Immature natural killer cell (primary cell): ENCODE data around the gene RUNX1. TPM values are rescaled to one million over a fixed set of nuclear protein-coding genes. Genes with fewer than 3 reads are reported as not detected.

ENCODE experiments used
- DNase-seq, 3 donors: peaks; one replicate each; pipeline ENCODE4 v3.0.0; 2022; ENCODE audit warnings: mixed read lengths in 1 of 3
- H3K27ac Mint-ChIP-seq, 6 donors: one replicate each; pipeline ENCODE4 v1.8.0; 2020; ENCODE audit warnings: mixed read lengths in 6 of 6, mild to moderate bottlenecking in 5 of 6, inconsistent platforms in 4 of 6, moderate library complexity in 3 of 6
- H3K27me3 Mint-ChIP-seq, 3 donors: one replicate each; pipeline ENCODE4 v1.8.0; 2020 to 2021; ENCODE audit warnings: low read depth in 3 of 3, mild to moderate bottlenecking in 3 of 3, mixed read lengths in 3 of 3, moderate library complexity in 3 of 3, inconsistent platforms in 1 of 3
- H3K36me3 Mint-ChIP-seq, 3 donors: one replicate each; pipeline ENCODE4 v1.8.0; 2020; ENCODE audit warnings: mixed read lengths in 3 of 3, inconsistent platforms in 2 of 3, mild to moderate bottlenecking in 2 of 3
- H3K4me1 Mint-ChIP-seq, 2 donors: one replicate each; pipeline ENCODE4 v1.8.0; 2020; ENCODE audit warnings: inconsistent platforms in 2 of 2, mild to moderate bottlenecking in 2 of 2, mixed read lengths in 2 of 2, moderate library complexity in 1 of 2
- H3K4me3 Mint-ChIP-seq, 5 donors: one replicate each; pipeline ENCODE4 v1.8.0; 2020; ENCODE audit warnings: mild to moderate bottlenecking in 5 of 5, mixed read lengths in 5 of 5, inconsistent platforms in 3 of 5, moderate library complexity in 3 of 5
- H3K9me3 Mint-ChIP-seq, 6 donors: one replicate each; pipeline ENCODE4 v1.8.0; 2020; ENCODE audit warnings: mild to moderate bottlenecking in 6 of 6, mixed read lengths in 6 of 6, inconsistent platforms in 4 of 6, moderate library complexity in 3 of 6
- polyA plus RNA-seq, 3 donors: library from polyadenylated mRNA; unstranded; fragments of 300-500 nt; fragmentation: Illumina TruSeq; gene quantifications; one replicate each; pipeline ENCODE4 v1.2.3, GENCODE V29; 2021

The RUNX1 gene
- polyA plus RNA-seq, 3 donors from 2014 or later = 6.2 to 25.2 (median 10.6) TPM

DNA sequence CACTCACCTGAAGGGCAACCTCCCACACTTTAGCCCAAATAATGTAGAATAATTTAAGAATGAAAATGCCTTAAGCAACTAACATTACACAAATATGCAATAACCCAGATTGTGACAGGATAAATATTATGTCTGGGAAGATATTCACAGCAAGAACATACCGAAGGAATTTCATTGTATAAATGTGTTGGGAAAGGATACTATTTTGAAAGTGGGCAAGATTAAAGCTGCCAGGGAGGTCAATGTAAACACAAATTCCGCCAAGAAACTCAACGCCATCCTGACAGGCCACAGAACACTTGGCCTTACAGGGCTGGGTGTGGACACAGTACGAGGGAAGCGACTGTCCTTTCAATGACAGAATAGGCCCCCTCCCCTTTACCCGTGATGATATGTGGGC is 173.3 kb downstream of the RUNX1 start:
- Mint-ChIP-seq H3K27me3 (peaks cover 0 to 4% (median 0%) of the 10 kb centered on the region in 3 donors), H3K36me3 (peaks cover 12 to 46% (median 20%) of the 10 kb centered on the region in 3 donors), H3K9me3 (no peaks in the 10 kb centered on the region), H3K4me1 (peaks cover 9 to 30% of the 10 kb centered on the region in 2 donors), H3K27ac (peak overlapping the region in 3 of 6 donors; percentile 17 to 70 (median 38)), H3K4me3 (no peak overlapping the region)
- DNase-seq = no peak

DNA sequence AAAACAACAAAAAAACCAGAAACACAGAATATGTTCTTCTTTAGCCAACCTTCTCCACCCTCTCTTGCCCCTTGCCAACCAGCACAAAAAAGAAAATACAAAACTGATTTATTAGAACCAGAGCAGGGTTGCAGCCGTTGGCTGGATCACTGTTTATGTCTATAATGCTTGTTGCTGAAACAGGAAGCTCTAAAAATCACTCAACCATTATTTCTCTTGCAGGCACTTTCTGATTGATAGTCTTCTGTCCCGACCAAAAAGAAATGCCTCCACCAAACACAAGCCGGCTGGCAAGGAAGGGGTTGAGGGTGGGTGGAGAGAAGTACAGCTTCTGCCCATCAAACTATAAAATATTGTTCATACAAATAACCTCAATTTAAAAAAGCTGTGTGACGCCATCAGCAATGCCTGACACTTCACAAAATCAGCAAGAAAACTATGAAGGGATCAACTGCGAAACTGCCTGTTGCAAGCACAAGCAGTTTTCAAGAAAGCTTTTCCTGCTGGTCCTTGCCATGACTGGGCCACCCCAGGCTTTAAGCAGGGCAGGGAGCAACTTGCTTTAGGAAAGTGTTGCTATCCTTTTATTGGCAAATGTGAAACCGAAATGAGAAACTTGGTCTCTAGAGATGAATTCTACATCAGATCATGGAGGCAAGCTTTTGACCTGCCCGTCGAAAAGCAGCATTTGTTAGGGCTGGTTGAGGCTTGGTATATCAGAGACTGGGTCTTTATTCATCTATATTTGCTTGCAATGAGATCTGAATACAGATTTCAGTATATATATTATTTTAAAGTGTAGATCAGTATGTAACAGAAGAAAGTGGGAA is 174.2 kb downstream of the RUNX1 start:
- Mint-ChIP-seq H3K36me3 (peaks cover 12 to 40% (median 18%) of the 10 kb centered on the region in 3 donors), H3K9me3 (no peaks in the 10 kb centered on the region), H3K27me3 (peaks cover 0 to 3% (median 0%) of the 10 kb centered on the region in 3 donors), H3K4me3 (no peak overlapping the region), H3K27ac (peak overlapping the region in 2 of 6 donors; percentile 7 to 65), H3K4me1 (peaks cover 9 to 27% of the 10 kb centered on the region in 2 donors)
- DNase-seq = no peak

DNA sequence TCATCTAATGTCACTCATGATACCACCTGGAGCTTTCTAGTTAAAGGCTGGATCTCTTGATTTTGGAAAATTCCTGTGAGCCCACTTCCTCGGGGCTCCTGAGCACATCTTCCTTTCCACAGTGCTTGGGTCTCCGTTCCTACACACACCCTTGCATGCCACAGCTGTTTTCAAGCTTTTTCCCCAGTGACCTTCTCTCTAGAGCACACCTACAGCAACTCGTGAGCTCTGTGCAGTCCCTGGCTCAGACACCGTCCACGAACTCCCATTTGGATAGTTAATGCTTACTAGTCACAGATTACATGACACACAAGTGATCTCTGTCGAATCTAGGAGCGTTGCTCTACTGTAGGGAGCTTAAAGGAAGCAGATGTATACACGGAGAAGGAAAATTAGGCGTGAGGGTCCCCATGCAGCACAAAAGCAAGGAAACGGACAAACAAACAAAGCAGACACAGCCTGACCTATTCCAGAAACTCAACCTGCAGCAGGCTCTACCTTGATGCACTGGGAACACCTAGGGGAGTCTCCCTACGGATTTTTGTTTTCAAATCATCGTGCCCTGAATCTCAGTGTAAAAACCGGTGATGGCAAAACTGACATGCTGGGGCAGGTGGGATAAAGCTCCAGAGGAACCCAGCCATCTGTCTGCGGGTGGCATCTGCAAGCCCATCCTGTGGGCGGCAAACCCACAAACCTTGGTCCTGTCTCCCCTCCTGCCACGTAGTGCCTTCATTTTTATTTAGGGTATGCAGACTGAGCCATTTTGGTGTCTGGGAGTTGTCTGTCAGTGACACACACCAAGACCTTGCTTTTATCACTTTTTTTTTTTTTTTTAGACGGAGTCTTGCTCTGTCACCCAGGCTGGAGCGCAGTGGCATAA is 177.8 kb downstream of the RUNX1 start:
- H3K9me3 Mint-ChIP-seq = no peaks in the 10 kb centered on the region
- peaks cover 0 to 9% (median 5%) of the 10 kb centered on the region in 3 donors for H3K27me3 Mint-ChIP-seq
- peaks cover 16 to 29% of the 10 kb centered on the region in 2 donors for H3K4me1 Mint-ChIP-seq
- no peak for DNase-seq
- H3K27ac Mint-ChIP-seq = peak overlapping the region in 2 of 6 donors; percentile 16 to 17
- H3K36me3 Mint-ChIP-seq = peaks cover 15 to 38% (median 23%) of the 10 kb centered on the region in 3 donors
- H3K4me3 Mint-ChIP-seq = no peak overlapping the region

DNA sequence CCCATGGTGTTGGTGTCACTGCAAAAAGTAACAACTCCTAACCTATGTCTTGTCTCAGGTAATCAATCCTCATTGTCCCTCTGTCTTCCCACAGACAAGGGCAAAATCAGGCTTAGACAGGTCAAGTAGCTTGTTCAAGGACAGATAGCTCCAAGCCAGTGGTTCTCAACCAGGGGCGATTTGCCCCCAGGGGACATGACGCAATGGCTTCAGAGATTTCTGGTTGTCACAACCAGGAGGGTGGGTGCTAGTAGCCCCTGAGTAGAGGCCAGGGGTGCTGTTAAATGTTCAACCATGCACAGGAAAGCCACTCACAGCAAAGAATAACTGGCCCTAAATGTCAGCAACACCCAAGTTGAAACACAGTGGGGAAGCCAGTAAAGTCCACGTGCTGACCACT is 178.9 kb downstream of the RUNX1 start:
- no peak overlapping the region for H3K27ac Mint-ChIP-seq
- no peak overlapping the region for H3K4me3 Mint-ChIP-seq
- no peaks in the 10 kb centered on the region for H3K9me3 Mint-ChIP-seq
- DNase-seq = no peak
- H3K4me1 Mint-ChIP-seq = peaks cover 26 to 31% of the 10 kb centered on the region in 2 donors
- H3K27me3 Mint-ChIP-seq = peaks cover 0 to 12% (median 11%) of the 10 kb centered on the region in 3 donors
- H3K36me3 Mint-ChIP-seq = peaks cover 15 to 41% (median 26%) of the 10 kb centered on the region in 3 donors

DNA sequence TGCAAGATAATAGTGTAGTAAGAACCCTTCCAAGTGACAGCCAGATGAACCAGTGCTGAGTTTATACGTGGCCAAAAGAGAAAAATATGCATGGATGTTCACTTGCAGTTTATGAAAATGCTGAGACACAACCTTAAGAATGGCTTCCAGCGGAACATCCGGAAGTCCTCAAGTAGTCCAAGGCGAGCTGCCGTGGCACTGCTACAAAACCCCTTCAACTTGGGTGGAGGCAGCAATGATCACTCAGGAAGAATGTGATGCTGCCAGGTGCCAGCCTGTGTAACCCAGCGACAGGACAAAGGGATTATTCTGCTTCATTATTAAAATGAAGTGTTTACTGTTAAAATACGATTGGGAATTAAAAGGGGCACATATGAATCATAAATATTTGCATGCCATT is 179.6 kb downstream of the RUNX1 start:
- no peak overlapping the region for H3K4me3 Mint-ChIP-seq
- peaks cover under 1 to 12% (median 11%) of the 10 kb centered on the region in 3 donors for H3K27me3 Mint-ChIP-seq
- peaks cover 31 to 33% of the 10 kb centered on the region in 2 donors for H3K4me1 Mint-ChIP-seq
- DNase-seq = no peak
- peaks cover 15 to 48% (median 32%) of the 10 kb centered on the region in 3 donors for H3K36me3 Mint-ChIP-seq
- no peak overlapping the region for H3K27ac Mint-ChIP-seq
- H3K9me3 Mint-ChIP-seq = no peaks in the 10 kb centered on the region

DNA sequence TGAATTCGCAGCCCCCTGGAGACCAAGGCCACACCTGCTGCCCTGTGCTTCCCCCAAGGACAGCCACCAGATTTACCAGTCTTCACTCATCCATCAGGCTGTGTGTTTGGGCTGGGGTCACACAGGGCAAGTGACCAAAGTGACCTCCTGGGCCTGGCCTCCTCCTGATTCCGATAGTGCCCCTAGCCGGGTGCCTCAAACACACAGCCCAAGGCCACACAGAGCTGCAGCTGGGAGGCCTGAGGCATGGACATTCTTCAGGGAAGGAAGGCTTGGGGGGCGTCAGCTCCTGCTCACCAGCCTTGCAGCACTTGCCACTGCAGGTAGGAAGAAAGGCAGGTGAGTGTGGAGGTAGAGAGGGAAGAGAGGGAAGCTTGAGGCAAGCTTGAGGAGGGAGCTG is 181.3 kb downstream of the RUNX1 start:
- no peak for DNase-seq
- Mint-ChIP-seq H3K27me3 (peaks cover 4 to 12% (median 11%) of the 10 kb centered on the region in 3 donors), H3K4me3 (no peak overlapping the region), H3K27ac (no peak overlapping the region), H3K36me3 (peaks cover 15 to 52% (median 33%) of the 10 kb centered on the region in 3 donors), H3K9me3 (no peaks in the 10 kb centered on the region), H3K4me1 (peaks cover 30 to 33% of the 10 kb centered on the region in 2 donors)

DNA sequence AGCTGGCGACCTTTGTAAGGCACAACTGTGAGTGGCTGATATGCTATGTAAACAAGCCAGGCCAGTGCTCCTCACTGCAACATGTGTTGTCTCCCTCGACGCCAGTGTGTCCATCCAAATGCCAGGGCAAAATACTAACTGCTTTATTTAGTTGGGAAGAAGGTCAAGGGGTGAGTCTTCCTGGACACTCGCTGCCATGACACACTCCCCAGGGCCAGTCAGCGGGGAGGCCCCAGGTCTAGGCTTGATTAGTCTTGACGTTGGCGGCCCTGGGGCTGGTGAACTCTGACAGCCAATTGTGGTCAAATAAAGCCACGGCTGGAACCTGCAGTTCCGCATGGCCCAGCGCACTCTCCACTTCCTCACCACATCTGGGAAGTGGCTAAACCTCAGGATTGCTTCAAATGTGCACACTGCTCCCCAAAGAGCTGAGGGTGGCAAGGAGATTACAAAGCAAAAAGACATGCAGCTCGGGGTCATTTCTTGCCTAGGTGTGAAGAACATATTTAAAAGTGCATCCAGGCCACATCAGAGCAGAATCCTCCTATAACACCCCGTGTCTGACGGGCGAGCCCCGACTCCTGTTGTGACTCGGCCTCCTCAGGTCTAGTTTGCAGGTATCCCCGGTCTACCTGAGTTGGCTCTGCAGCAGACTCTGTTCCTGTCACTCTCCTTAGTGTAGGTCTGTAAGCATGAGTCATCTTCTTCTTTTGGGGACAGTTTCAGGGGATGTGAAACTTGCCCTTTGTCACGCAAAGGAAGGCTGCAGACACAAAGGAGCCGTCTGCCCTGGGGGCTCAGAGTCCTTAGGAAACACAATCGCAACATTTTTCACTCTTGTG is 183.5 kb downstream of the RUNX1 start:
- Mint-ChIP-seq H3K9me3 (no peaks in the 10 kb centered on the region), H3K4me1 (peaks cover 25 to 38% of the 10 kb centered on the region in 2 donors), H3K36me3 (peaks cover 16 to 65% (median 30%) of the 10 kb centered on the region in 3 donors), H3K4me3 (peak overlapping the region in 4 of 5 donors; percentile 21 to 36 (median 31)), H3K27ac (peak overlapping the region in 5 of 6 donors; percentile 10 to 61 (median 53)), H3K27me3 (peaks cover 4 to 11% (median 9%) of the 10 kb centered on the region in 3 donors)
- DNase-seq = peak; percentile 17 to 30 (median 19)

DNA sequence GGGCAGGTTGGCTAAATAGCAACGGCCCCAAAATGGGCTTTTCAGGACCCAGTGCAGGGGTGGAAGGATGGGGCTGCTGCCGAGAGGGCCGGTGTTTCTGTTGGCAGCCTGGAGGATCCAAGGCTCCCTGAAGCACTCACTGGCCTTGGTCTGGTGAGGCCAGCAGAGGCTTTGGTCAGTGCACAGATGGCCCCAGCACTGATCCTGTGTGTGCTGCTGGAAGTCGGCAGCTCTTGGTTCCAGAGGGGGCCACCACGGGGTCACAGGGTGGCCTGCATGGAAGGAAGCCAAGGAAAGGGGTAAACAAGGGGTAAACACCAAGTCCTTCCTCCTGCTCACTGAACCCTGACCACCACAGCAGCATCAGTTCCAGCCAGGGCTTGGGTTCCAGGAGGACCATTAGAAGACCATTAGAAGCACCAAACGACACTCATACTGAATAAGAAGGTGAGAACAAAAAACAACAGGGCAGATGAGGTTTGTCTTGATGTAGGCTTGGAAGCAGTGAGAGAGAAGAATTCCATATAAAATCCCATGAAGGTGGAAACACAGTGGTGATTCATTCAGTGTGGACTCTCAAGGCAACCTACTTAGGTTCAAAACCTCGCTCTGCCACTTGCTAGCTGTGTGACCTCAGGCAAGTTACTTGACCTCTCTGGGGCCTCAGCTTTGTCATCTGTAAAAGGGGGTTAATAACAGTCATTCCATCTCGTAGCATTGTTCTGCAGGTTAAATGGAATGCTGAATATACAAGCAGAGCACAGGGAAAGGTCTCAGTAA is 184.5 kb downstream of the RUNX1 start:
- Mint-ChIP-seq H3K27me3 (peaks cover 4 to 11% (median 9%) of the 10 kb centered on the region in 3 donors), H3K4me1 (peaks cover 25 to 38% of the 10 kb centered on the region in 2 donors), H3K9me3 (no peaks in the 10 kb centered on the region), H3K27ac (peak overlapping the region in 2 of 6 donors; percentile 9 to 20), H3K36me3 (peaks cover 22 to 65% (median 30%) of the 10 kb centered on the region in 3 donors), H3K4me3 (no peak overlapping the region)
- DNase-seq = no peak

DNA sequence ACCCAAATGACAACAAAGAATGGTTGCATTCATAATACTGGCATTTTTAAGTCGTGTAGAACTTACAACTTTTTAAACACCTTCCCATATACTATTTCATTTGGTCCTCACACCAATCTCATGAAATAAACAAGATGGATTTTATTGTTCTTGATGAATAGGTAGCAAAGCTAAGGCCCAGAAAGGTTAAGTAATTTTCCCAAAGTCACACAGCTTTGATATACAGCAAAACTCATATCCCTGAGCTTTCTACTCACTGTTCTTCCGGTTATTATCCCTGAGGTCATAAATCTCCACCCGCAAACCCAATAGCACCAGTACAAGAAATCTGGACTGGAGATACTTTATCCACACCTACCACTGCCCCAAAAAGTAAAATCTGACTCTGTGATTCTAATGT is 186.2 kb downstream of the RUNX1 start:
- H3K4me3 Mint-ChIP-seq = no peak overlapping the region
- H3K36me3 Mint-ChIP-seq = peaks cover 25 to 67% (median 26%) of the 10 kb centered on the region in 3 donors
- H3K27me3 Mint-ChIP-seq = peaks cover 5 to 9% (median 7%) of the 10 kb centered on the region in 3 donors
- H3K4me1 Mint-ChIP-seq = peaks cover 25 to 38% of the 10 kb centered on the region in 2 donors
- no peaks in the 10 kb centered on the region for H3K9me3 Mint-ChIP-seq
- DNase-seq = no peak
- peak overlapping the region in 4 of 6 donors; percentile 13 to 69 (median 28) for H3K27ac Mint-ChIP-seq

DNA sequence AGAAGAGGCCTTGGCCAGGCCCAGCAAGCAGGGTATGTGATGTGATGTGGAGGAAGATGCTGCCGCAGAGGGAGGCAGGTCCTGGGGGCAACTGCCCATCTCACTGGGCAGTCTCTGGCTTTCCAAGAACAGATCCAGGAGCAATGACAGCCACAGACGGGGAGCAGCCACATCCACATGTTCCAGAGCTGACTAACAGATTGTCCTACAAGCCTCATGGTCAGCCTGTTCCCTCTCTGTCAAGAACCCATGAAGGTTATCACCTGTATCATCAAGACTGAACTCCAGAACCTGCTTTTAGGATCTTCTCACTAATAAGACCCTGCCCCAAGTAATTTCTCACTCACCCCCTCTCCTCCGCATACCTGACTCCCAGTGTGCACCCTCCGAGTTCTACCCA is 187.8 kb downstream of the RUNX1 start:
- Mint-ChIP-seq H3K27ac (peak overlapping the region in 4 of 6 donors; percentile 6 to 71 (median 17)), H3K4me3 (no peak overlapping the region), H3K9me3 (no peaks in the 10 kb centered on the region), H3K36me3 (peaks cover 31 to 76% (median 33%) of the 10 kb centered on the region in 3 donors), H3K4me1 (peaks cover 18 to 31% of the 10 kb centered on the region in 2 donors), H3K27me3 (peaks cover 3 to 7% (median 7%) of the 10 kb centered on the region in 3 donors)
- DNase-seq = no peak

DNA sequence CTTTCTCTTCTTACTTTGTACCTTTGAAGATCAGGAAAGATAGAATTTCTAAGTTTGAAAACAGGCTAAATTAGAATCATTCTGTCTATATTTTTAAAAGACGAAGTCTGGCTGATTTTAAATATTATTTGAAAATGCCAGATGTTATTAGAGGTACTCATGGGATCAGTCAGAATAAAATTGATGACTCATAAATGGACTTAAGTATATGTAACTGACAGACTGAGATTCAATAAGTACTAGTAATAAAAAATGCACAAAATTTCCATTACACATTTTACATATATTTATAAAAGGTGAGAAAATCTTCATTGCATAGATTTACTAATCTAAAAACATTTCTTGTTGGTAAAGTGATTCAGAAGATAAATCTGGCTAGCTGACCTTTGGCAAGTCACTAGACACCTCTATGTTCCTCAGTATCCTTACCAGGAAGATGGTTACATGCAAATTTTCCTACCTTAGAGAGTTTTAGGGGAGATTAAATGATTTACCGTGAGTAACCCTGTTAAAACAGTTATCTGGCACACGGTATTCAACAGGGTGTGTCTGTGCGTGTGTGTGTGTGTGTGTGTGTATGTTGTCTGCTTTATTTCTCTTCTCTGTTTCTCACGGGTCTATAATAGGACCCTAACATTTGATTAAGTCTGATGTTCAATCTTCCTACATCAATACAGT is 189.0 kb downstream of the RUNX1 start:
- no peak for DNase-seq
- peaks cover 6 to 20% of the 10 kb centered on the region in 2 donors for H3K4me1 Mint-ChIP-seq
- H3K27me3 Mint-ChIP-seq = peaks cover 0 to 7% (median 0%) of the 10 kb centered on the region in 3 donors
- H3K36me3 Mint-ChIP-seq = peaks cover 22 to 71% (median 33%) of the 10 kb centered on the region in 3 donors
- no peak overlapping the region for H3K4me3 Mint-ChIP-seq
- H3K27ac Mint-ChIP-seq = peak overlapping the region in 2 of 6 donors; percentile 14 to 18
- no peaks in the 10 kb centered on the region for H3K9me3 Mint-ChIP-seq

DNA sequence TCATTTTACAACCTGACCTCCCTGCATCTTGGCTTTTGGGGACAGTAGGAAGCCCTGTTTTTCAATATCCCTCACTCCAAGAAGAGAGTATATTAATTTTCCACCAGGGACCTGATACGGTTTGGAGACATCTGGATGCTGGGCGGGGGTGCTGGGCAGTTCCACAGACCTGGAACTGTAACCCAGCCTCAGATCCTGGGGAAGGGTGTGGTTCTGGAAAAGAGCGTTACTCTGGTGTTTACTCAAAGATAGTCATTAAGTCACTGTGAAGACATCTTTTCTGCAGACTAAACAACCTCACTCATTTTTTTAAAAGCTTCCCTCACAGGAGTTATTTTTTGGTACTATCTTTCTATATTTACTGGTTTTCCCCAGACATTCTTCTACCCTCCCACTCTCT is 190.5 kb downstream of the RUNX1 start:
- H3K27ac Mint-ChIP-seq = peak overlapping the region in 2 of 6 donors; percentile 27 to 31
- peaks cover 4 to 19% of the 10 kb centered on the region in 2 donors for H3K4me1 Mint-ChIP-seq
- DNase-seq = no peak
- peaks cover 16 to 70% (median 33%) of the 10 kb centered on the region in 3 donors for H3K36me3 Mint-ChIP-seq
- H3K9me3 Mint-ChIP-seq = no peaks in the 10 kb centered on the region
- peaks cover 0 to 3% (median 2%) of the 10 kb centered on the region in 3 donors for H3K27me3 Mint-ChIP-seq
- H3K4me3 Mint-ChIP-seq = no peak overlapping the region
